Mammary epithelial cell (primary cell): ENCODE measurements around the gene ZNF615.

Experiments used
- CTCF ChIP-seq, 2 donors: IDR thresholded peaks in 1 of 2; conservative IDR thresholded peaks in 1 of 2; 2 replicates each; pipeline ENCODE4 v1.5.1; 2011 to 2012; ENCODE audit warnings: inconsistent platforms in 2 of 2, low read length in 2 of 2, mild to moderate bottlenecking in 2 of 2, control low read depth in 1 of 2, low read depth in 1 of 2; ENCODE audit not compliant: insufficient read depth in 1 of 2; ENCODE audit errors: extremely low read depth in 1 of 2
- EZH2 ChIP-seq: IDR thresholded peaks from 2 replicates; pipeline ENCODE4 v1.6.1; 2012; ENCODE audit warnings: low read length, inconsistent platforms, borderline replicate concordance

- TF ChIP-seq CTCF (conservative IDR thresholded peaks at IDR 0.05 in 1 of 2, IDR thresholded peaks at IDR 0.05 in 1 of 2; ENCODE audit: extremely low read depth in 1 of 2, insufficient read depth in 1 of 2, low read depth in 1 of 2, low read length in 2 of 2) (no peak), EZH2 (no peak)
These were observed 31.2 kb downstream of the ZNF615 start for GRCh38 chr19:51976852-51977251.
